A204.1 (cell line): ENCODE results near the gene CLVS2.

Experiments
- FAIRE-seq: peaks from 2 replicates; lab custom pipeline; 2012; peaks lifted over from hg19 to GRCh38; lab: Jason Lieb, UNC

CLVS2 gene

GRCh38 chr6:123024976-123025375 is 28.9 kb downstream of the CLVS2 start:
- no peak for FAIRE-seq

GRCh38 chr6:123027408-123027807 is 31.4 kb downstream of the CLVS2 start:
- no peak for FAIRE-seq

- no peak for FAIRE-seq
These were observed 32.2 kb downstream of the CLVS2 start for GRCh38 chr6:123028263-123028662.

GRCh38 chr6:123030282-123030681 is 34.2 kb downstream of the CLVS2 start:
- no peak for FAIRE-seq

- no peak for FAIRE-seq
These were observed 40.6 kb downstream of the CLVS2 start for GRCh38 chr6:123036648-123037047.

GRCh38 chr6:123039431-123039830 is 43.4 kb downstream of the CLVS2 start:
- no peak for FAIRE-seq

- no peak for FAIRE-seq
These were observed 46.4 kb downstream of the CLVS2 start for GRCh38 chr6:123042401-123042800.

- FAIRE-seq = no peak
These were observed 48.4 kb downstream of the CLVS2 start for GRCh38 chr6:123044341-123044860.

GRCh38 chr6:123053602-123054225 is 57.7 kb downstream of the CLVS2 start:
- FAIRE-seq = no peak

- FAIRE-seq = no peak
These were observed 59.2 kb downstream of the CLVS2 start for GRCh38 chr6:123055256-123055655.

- no peak for FAIRE-seq
These were observed 66.6 kb downstream of the CLVS2 start for GRCh38 chr6:123062670-123063069.

GRCh38 chr6:123064038-123064437 is 68.0 kb downstream of the CLVS2 start:
- no peak for FAIRE-seq

- no peak for FAIRE-seq
These were observed 78.6 kb downstream of the CLVS2 start for GRCh38 chr6:123074616-123075015.

- FAIRE-seq = no peak
These were observed 89.4 kb downstream of the CLVS2 start for GRCh38 chr6:123085403-123085802.

GRCh38 chr6:123089226-123089625 is 93.2 kb downstream of the CLVS2 start:
- no peak for FAIRE-seq

GRCh38 chr6:123091091-123091895 is 95.3 kb downstream of the CLVS2 start:
- no peak for FAIRE-seq

GRCh38 chr6:123091896-123092271 is 95.8 kb downstream of the CLVS2 start:
- FAIRE-seq = no peak

- FAIRE-seq = no peak
These were observed 98.8 kb downstream of the CLVS2 start for GRCh38 chr6:123094795-123095194.

- FAIRE-seq = no peak
These were observed 109.5 kb downstream of the CLVS2 start for GRCh38 chr6:123105561-123105960.

GRCh38 chr6:123116370-123116769 is 120.3 kb downstream of the CLVS2 start:
- no peak for FAIRE-seq

- no peak for FAIRE-seq
These were observed 121.3 kb downstream of the CLVS2 start for GRCh38 chr6:123117145-123117908.

GRCh38 chr6:123118811-123119210 is 122.8 kb downstream of the CLVS2 start:
- no peak for FAIRE-seq
